Activated T-helper 1 cell treated with anti-CD3 and anti-CD28 coated beads, Interleukin-2, amount 50 U/mL, for 16 hours (primary cell): Measurements from ENCODE around the gene ZNF519.
"Not testable (repeated sequence)": the region's sequence is repeated elsewhere in the genome, so short reads cannot be mapped to it uniquely, and the experiment has no call there.

Experiments used
- DNase-seq, 2 donors: peaks; one replicate each; pipeline ENCODE4 v3.0.0-alpha.2; 2020; ENCODE audit warnings: low read depth in 1 of 2, low spot score in 1 of 2

ZNF519 gene

DNA sequence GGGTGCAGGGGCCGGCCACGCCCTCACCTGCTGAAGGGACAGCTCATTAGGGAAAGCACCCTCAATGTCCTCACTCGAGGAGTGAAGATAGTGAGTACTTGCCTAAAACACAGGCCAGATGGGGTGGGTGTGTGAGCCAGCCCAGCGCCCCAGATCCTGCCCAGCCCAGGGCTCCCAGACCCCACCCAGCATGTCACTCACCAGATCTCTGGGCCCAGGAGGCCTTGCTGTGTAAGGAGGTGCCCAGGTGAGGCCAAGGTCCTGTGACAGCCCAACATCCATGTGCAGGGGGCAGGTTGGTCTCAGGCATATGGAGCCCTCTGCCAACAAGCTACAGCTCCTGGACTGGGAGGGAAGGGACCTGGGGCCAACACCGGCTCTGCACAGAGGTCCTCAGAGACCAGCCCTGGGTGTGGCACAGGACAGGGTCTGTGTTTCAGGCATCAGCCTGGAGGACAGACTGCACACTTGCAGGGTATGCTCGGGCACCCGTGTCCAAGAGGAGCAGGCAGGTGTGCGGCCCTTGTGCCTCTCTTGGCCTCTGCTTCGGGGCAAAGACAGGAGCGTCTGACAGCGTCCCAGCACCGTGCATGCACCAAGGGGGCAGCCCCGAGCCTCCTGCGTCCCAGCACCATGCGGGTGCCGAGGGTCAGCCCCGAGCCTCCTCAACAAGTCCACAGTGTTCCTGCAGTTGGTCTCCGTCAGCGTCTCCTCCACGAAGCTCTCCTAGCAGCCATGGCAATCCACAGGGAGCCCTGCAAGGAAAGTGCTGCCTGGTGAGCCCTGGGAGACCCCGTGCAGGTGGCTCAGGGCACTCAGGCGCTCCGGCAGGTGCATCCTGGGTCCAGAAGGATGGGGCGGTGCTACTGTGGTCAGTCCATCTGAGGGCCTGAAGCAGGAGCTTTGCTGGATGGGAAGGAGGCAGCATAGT, 16.0 kb upstream of the ZNF519 start:
- not testable (repeated sequence) for DNase-seq

DNA sequence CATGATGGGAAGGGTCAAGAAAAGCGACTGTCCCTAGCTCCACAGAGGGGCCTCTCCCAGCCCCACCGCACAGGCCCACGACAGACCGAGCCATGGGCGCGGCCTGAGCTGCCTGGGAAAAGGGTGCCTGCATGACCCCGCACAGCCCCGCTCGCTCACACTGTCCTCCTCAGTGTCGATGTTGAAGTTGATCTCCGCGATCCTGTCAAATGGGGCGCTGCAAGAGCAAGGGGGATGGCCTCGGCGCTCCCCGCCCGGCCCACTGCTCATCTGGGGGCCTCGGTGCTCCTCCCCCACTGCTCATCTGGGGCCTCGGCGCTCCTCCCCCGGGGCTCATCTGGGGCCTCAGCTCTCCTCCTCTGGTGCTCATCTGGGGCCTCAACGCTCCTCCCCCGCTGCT, 14.5 kb upstream of the ZNF519 start:
- DNase-seq, result not testable (repeated sequence)

DNA sequence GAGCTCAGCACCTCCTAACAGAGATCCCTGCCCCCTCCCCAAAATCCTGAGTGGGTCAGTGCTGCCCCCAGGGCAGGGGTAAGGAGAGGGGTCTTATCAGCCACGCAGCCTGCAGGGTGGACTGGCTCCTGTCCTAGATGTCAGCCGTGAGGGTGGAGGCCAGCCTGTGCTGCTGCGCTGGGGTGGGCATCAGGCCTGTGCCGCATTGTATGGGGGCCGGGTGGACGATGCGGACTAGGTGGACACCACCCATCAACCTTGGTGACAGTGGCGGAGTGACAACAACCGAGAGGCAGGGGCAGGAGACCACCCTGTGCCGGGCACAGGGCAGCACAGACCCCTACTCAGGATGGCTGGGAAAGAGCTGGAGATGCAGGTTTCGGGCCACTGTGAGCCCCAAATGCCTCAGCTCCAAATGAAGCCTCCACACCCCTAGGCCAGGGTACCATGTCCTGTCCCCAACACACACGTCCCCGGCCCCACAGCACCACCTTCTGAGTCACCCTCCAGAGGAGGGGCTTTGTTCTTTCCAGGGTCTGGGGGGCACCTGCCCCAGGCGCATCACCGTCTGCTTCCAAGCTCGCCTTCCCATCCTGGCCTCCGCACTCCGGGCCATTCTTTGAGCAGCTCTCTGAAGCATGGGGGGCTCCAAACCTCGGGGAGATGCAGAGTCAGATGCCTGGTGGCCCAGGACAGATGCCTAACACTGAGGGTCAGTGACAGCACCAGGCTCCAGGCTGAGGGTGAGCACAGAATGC, 13.5 kb upstream of the ZNF519 start:
- DNase-seq, result not testable (repeated sequence)

DNA sequence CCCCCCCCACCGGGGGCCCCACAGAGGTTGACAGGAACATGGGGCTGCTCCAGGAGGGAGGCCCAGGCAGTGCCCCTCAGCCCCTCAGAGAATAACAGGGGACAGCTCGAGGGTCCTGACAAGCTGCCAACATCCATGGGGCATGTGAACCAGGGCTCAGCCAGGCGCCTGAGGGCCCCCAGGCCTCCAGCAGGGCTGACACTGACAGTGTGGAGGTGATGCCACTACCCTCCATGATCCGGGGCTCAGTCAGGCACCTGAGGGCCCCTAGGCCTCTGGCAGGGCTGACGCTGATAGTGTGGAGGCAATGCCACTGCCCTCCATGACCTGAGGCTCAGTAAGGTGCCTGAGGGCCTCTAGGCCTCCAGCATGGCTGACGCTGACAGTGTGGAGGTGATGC, 12.8 kb upstream of the ZNF519 start:
- not testable (repeated sequence) for DNase-seq

DNA sequence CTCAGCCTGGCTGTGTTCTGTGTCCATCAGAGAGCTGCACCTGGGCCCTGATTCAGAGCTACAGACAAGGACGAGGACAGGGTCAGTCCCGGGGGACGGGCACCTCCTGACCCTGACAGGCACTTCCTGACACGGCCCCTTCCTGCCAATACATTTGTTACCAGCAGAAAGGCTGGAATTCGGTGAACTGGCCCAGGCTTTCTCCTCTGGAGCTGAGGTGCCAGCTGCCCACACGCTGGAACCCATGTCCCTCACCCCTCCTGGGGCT, 12.3 kb upstream of the ZNF519 start:
- no peak for DNase-seq

DNA sequence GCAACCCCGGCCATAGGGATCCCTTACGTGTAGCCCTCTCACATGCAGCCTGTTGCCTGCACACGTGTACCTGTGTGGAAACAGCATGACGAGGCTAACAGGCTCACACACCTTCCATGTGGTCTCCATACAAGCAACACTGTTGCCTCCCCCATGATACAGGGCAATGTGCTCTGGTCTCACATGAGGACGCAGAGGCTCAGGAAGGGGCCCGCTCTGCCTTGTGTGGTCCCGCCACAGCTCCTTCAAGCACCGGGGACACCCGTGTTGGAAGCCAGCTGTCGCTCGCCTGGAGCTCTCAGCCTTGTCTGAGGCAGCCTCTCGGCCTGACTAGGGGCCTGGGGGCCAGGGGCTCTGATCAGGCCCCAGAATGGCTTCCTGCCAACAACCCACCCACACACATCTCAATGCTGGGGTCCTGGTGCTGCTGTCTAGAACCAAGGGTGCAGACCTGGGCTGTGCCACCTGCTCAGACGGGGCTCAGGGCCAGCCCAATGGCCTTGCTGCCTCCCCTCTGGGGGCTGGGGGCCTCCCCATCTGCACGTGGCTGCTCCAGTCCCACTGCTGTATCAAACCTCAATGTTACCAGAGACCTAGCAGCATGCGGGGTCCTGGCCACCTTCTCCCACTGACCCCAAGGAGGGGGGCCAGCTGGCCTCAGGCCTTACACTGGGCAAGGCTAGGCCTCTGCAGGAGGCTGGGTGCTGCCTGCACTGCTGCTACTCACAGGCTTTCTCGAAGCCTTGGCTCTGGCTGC, 11.8 kb upstream of the ZNF519 start:
- not testable (repeated sequence) for DNase-seq

DNA sequence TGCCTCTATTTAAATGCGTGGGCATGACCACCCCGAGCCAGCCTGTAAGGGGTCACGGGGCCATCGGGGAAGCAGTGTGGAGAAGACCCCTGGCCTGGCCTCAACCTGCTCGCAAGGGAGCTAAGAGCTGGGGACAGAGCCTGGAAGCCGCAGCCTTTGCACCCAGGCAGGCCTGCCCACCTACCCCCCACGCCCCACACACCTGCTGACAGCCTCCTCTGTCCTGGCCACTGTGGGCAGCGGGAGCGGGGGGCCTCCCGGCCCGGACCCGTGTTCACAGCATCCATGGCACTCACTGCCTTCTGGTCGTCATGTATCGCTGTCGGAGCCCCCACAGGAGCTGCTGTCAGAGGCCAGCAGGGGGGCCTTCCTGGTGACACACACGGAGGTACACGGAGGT, 11.2 kb upstream of the ZNF519 start:
- not testable (repeated sequence) for DNase-seq

DNA sequence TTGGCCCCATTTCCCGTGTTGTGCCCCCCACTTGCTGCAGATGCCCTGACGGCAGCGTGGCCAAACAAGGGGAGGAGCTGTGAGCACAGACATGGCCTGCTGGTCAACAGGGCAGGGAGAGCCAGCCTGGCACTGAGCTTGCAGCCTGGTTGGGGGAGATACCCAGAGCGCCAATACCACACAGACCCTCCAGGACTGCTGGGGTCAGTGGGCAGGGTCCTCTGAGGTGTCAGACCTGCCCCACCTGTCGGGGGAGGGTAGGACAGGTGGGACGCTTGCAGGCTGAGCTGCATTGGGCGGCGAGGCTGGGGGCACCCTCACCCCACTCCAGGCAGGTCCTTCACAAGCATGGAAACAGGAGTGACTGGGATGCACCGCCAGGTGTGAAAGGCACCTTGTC, 9.9 kb upstream of the ZNF519 start:
- not testable (repeated sequence) for DNase-seq

DNA sequence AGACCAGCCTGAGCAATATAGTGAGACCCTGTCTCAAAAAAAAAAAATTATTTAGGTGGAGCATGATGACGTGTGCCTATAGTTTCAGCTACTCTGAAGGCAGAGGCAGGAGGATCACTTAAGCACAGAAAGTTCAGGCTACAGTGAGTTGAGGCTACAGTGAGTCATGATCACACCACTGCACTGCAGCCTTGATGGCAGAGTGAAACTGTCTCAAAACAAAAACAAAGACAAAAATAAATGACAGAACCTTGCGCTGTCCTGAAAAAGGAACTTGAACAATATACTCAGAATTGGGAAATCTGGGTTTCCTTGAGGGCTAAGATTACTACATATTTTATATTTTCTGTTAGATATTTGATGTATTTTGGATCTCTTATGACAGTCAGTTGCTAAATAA, 7.3 kb upstream of the ZNF519 start:
- DNase-seq, result not testable (repeated sequence)

DNA sequence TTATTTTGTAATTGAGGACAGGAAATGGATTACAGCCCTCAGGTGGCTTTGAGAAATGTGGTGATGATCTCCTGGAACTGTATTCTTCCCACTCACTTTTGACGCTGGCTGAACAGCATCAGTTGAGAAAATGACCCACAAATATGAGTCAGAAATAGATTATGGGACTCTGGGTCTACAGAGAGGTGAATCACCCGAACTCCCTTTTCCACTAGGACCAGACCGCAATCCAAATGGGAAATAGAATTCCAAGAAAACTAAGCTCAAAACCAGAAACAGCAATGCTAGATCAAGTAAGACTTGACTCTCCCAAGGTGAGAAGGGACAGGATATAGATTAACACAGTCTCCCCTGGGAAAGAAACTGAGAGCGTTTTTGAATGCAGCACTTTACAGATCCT, 5.7 kb upstream of the ZNF519 start:
- not testable (repeated sequence) for DNase-seq

DNA sequence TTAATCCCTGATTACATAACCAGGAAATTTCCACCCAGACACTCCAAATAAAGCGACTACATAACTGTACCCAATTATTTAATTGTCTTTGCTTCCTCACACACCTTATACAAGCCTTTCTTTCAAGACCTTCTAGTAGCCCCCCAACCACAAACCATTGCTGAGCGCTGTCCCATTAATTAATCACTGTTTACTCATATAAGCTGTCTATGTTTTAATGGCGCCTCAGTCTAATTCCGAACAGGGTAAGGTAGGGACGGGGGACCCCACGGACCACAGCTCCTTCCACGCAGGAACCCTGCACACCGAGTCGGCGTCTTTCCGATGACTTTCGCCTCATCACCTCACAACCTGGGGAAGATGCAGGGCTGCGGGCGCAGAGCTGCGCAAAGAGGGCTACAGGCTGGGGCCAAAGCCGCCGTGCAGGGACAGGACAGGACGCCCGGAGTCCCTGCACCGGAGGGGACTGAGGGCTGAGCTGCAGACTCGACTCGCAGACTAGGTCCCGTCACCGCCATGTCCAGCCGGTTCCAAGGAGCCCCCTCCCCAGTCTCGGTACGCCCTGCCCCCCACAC, 452 bp downstream of the ZNF519 start:
- DNase-seq, result not testable (repeated sequence)

DNA sequence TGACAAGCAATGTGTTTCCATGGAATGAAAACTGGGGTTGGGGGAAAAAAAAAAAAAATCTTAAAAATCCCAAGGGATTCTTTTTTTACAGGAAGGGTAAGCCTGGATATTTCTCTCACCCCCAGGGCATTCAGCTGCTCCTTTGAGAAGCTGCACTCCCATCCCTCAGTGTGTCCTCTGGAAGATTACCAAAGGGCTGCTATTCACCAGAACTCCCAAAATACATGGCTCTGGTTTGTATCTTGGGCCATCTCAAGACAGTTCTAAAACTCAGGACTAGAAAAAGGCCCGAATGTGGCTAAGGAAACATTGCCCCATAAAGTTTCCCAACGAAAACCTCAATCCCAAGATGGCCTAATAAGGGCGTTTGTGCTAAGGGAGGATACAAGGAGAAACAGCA, 1.4 kb downstream of the ZNF519 start:
- not testable (repeated sequence) for DNase-seq

DNA sequence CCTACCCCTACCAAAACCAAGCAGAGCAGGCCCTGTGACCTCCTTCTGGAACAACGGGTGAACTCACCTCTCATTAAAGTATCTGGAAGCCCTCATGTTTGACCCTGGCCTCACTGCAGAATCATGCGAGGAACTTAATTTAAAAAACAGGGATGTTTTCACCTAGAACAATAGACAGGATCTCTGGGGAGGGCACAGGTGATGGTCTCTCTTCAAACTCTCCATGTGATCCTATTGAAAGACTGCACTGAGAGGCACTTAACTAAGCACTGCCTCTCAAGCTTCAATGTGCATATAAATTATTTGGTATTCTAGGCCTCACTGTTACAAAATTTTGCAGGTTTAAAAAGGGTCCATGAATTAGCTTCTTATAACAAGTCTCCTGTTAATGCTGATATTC, 7.5 kb downstream of the ZNF519 start:
- DNase-seq, result no peak

DNA sequence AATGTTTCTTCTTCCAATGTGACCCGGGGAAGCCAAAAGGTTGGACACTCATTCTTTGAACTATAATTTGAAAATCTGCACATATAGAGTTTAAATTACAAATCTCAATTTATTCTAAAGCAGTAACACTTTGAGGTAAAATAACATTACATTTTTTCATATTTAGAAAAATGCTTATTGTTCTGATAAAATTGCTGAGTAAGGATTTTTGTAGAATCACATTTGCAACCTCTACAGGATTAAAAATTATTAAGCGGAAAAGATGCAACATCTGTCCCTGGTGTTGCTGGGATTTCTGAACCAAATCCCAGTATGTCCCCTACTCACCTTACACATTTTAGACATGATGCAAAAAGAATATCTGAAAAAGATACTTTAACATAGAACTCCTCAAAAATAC, 10.1 kb downstream of the ZNF519 start:
- no peak for DNase-seq

DNA sequence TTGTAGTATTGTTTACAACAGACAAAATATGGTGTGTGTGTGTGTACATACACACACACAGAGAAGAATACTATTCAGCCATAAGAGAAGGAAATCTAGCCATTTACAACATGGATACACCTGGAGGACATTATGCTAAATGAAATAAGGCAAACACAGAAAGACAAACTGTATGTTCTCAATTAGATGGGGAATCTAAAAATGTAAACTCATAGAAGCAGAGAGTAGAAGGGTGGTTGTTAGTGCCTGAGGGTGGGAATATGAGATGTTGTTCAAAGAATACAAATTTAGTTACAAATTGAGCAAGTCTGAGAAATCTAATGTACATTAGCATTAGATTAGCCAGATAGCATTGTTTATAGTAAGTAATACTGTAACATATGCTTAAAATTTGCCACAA, 11.3 kb downstream of the ZNF519 start:
- no peak for DNase-seq

DNA sequence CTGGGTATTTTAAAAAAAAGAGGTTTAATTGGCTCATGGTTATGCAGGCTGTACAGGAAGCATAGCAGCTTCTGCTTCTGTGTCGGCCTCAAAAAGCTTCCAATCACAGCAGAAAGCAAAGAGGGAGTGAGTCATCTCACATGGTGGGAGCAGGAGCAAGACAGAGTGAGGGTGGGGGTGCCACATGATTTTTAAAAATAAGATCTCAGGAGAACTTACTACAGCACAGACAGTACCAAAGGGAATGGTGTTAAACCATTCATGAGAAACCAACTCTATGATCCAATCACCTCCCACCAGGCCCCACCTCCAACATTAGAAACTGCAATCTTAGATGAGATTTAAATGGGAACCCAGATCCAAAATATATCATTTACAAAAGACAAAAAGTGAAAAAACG, 14.6 kb downstream of the ZNF519 start:
- no peak for DNase-seq

DNA sequence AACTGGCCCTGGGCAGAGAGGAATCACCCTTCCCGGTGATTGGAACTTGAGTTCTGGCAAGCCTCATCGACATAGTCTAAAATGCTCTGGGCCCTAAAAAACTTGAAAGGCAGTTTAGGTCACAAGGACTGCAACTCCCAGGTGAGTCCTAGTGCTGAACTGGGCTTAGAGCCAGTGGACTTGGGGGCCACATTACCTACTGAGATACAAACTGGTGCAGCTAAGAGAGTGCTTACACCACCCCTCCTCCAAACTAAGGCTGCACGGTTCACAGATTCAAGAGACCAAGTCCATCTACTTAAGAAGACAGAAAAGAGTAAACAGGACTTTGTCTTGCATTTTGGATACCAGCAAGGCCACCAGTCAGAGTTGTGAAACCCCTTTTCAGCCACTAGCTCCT, 25.3 kb downstream of the ZNF519 start:
- DNase-seq, result no peak

DNA sequence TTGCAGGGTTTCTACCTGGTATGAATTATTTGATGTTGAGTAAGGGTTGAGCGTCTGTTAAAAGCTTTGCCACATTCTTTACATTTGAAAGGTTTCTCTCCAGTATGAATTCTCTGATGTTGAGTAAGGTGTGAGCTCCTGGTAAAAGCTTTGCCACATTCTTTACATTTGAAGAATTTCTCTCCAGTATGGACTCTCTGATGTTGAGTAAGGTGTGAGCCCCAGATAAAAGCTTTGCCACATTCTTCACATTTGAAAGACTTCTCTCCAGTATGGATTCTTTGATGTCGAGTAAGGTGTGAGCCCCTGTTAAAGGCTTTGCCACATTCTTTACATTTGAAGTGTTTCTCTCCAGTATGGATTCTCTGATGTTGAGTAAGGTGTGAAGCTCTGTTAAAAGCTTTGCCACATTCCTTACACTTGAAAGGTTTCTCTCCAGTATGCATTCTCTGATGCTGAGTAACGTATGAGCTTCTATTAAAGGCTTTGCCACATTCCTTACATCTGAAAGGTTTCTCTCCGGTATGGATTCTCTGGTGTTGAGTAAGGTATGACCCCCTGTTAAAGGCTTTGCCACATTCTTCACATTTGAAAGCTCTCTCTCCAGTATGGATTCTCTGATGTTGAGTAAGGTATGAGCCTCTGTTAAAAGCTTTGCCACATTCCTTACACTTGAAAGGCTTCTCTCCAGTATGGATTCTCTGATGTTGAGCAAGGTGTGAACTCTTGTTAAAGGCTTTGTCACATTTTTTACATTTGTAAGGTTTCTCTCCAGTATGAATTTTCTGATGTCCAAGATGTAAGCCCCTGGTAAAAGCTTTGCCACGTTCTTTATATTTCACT, 27.1 kb downstream of the ZNF519 start:
- DNase-seq, result no peak

DNA sequence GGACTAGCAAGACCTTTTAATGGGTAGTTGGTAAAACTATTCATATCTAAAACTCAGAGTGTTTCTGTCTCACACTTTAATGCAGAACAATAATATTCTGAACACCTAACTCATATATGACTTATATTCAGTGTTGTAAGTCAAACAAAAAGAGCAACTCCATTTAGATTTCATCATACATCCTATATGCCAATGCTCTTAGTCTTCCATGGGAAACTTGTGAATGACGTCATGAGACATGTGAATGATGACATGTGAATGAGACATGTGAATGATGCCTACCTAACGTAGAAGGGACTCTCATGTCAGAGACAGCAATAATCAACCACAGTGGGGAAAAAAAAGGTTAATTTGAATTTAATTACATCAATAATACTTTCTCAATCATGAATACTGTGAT, 28.0 kb downstream of the ZNF519 start:
- no peak for DNase-seq

DNA sequence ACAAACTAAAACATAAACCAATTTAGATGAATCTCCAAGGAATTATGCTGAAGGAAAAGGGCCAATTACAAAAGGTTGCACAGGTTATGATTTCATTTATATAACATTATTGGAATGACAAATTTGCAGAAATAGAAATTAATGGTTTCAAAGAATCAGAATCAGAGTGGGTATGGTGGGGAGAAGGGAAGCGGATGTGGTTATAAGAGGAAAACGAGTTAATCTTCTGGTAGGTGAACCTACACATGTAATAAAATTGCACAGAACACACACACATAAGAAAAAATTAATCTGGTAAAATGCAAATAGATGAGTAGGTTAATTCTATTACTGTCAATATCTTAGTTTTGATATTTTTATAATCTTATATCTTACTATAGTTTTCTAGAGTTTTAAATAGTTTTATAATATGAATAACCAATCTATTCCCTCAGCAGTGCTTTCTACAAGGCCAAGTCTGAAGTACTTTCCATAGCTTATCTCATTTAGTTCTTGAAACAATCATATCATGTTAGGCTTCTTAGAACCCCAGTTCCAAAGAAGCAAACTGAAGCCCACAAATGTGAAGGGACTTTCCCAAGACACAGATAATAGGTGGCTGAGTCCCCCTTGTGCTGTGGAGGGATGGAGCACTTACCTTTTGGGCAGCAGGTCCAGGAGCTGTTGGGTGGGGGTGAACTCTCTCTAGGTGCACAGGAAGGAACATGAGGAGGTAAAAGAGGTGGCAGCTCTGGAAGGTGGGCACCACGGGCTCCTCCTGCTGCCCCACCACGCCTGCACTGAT, 31.5 kb downstream of the ZNF519 start:
- DNase-seq, result no peak
